GM23338 (cell line): Measurements from ENCODE around the gene MEIG1. TPM values are rescaled to one million over a fixed set of nuclear protein-coding genes. Genes with fewer than 3 reads are reported as not detected.

Experiments used
- ATAC-seq: fragments of 200-7000 bp; cut with Tn5 transposase; 3 replicates; pipeline ENCODE4 v1.9.1; 2020
- DNase-seq: peaks from one replicate; pipeline ENCODE4 v3.0.0-alpha.2; 2015; ENCODE audit warnings: low spot score
- H2AFZ ChIP-seq: fragments of 200-600 bp; sonication (generic); 2 replicates; pipeline ENCODE4 v1.8.0; 2016; ENCODE audit warnings: antibody characterized with exemption, mild to moderate bottlenecking, moderate library complexity
- H3F3A ChIP-seq: fragments of 200-600 bp; sonication (generic); replicated peaks from 2 replicates; pipeline ENCODE4 v1.8.0; 2017; ENCODE audit warnings: antibody characterized with exemption, mixed run types, low read depth
- H3K27ac ChIP-seq: fragments of 200-600 bp; sonication (generic); 2 replicates; pipeline ENCODE4 v1.6.1; 2016; ENCODE audit warnings: low read depth
- H3K27me3 ChIP-seq: fragments of 200-600 bp; sonication (generic); 2 replicates; pipeline ENCODE4 v1.8.0; 2016; ENCODE audit warnings: mild to moderate bottlenecking, mixed run types, moderate library complexity; ENCODE audit not compliant: insufficient read depth
- H3K36me3 ChIP-seq: fragments of 200-600 bp; sonication (generic); 2 replicates; pipeline ENCODE4 v1.8.0; 2016; ENCODE audit warnings: mild to moderate bottlenecking; ENCODE audit not compliant: insufficient read depth
- H3K4me1 ChIP-seq: fragments of 200-600 bp; sonication (generic); 2 replicates; pipeline ENCODE4 v1.8.0; 2016; ENCODE audit warnings: mild to moderate bottlenecking, moderate library complexity; ENCODE audit not compliant: insufficient read depth
- H3K4me2 ChIP-seq: fragments of 200-600 bp; sonication (generic); 2 replicates; pipeline ENCODE4 v1.7.1; 2017; ENCODE audit warnings: mixed run types
- H3K4me3 ChIP-seq: fragments of 200-600 bp; sonication (generic); 2 replicates; pipeline ENCODE4 v1.6.1; 2016; ENCODE audit warnings: mixed run types
- H3K79me2 ChIP-seq: fragments of 200-600 bp; sonication (generic); replicated peaks from 2 replicates; pipeline ENCODE4 v1.8.0; 2017; ENCODE audit warnings: mild to moderate bottlenecking; ENCODE audit not compliant: insufficient read depth
- H3K9me2 ChIP-seq: fragments of 200-600 bp; sonication (generic); 2 replicates; pipeline ENCODE4 v1.8.0; 2017; ENCODE audit not compliant: insufficient read depth
- H4K20me1 ChIP-seq: fragments of 200-600 bp; sonication (generic); replicated peaks from 2 replicates; pipeline ENCODE4 v1.8.0; 2017; ENCODE audit warnings: mild to moderate bottlenecking; ENCODE audit not compliant: insufficient read depth
- H3K27ac Mint-ChIP-seq: 2 replicates; pipeline ENCODE4 v1.8.0; 2020; ENCODE audit warnings: inconsistent platforms, mild to moderate bottlenecking, moderate library complexity, mixed read lengths
- H3K27me3 Mint-ChIP-seq: 3 replicates; pipeline ENCODE4 v1.8.0; 2022; ENCODE audit warnings: low read depth, mild to moderate bottlenecking, moderate library complexity, mixed read lengths, inconsistent platforms; ENCODE audit not compliant: insufficient read depth, poor library complexity
- H3K36me3 Mint-ChIP-seq: 3 replicates; pipeline ENCODE4 v1.8.0; 2021; ENCODE audit warnings: low read depth, mild to moderate bottlenecking, inconsistent platforms, moderate library complexity, mixed read lengths
- H3K4me1 Mint-ChIP-seq: 3 replicates; pipeline ENCODE4 v1.8.0; 2020; ENCODE audit warnings: mild to moderate bottlenecking, inconsistent platforms, mixed read lengths
- H3K4me3 Mint-ChIP-seq: 3 replicates; pipeline ENCODE4 v1.8.0; 2021; ENCODE audit warnings: moderate library complexity, mild to moderate bottlenecking, inconsistent platforms, mixed read lengths
- H3K9me3 Mint-ChIP-seq: 3 replicates; pipeline ENCODE4 v1.8.0; 2020; ENCODE audit warnings: moderate library complexity, mild to moderate bottlenecking, inconsistent platforms, mixed read lengths
- CREB1 ChIP-seq: fragments of 250-450 bp; sonication (Bioruptor Pico); IDR thresholded peaks from 2 replicates; pipeline ENCODE4 v1.5.0; 2020; ENCODE audit warnings: low read depth, mild to moderate bottlenecking, moderate library complexity
- CTCF ChIP-seq, 2 experiments: fragments of 200-600 bp in 1 of 2; sonication (generic) in 1 of 2; conservative IDR thresholded peaks; 2 replicates each; pipeline versions ENCODE4 v1.5.1 to v1.6.1; 2016 to 2017; ENCODE audit warnings: antibody characterized with exemption in 2 of 2, low read depth in 2 of 2, mild to moderate bottlenecking in 2 of 2, moderate library complexity in 1 of 2
- EZH2 ChIP-seq: fragments of 200-600 bp; sonication (generic); IDR thresholded peaks from one replicate; pipeline ENCODE4 v1.8.0; 2017; ENCODE audit warnings: antibody characterized with exemption, mild to moderate bottlenecking, low read depth; ENCODE audit not compliant: unreplicated experiment
- EZH2phosphoT487 ChIP-seq: fragments of 200-600 bp; sonication (generic); IDR thresholded peaks from one replicate; pipeline ENCODE4 v1.8.1; 2018; ENCODE audit warnings: antibody characterized with exemption; ENCODE audit not compliant: unreplicated experiment
- JUNB ChIP-seq: IDR thresholded peaks from one replicate; pipeline ENCODE4 v1.6.1; 2016; ENCODE audit warnings: antibody characterized with exemption; ENCODE audit not compliant: unreplicated experiment
- NANOG ChIP-seq: IDR thresholded peaks from 2 replicates; pipeline ENCODE4 v1.6.1; 2016; ENCODE audit warnings: antibody characterized with exemption, borderline replicate concordance
- REST ChIP-seq: IDR thresholded peaks from one replicate; pipeline ENCODE4 v1.6.1; 2018; ENCODE audit warnings: antibody characterized with exemption; ENCODE audit not compliant: unreplicated experiment
- STAT1 ChIP-seq: IDR thresholded peaks from one replicate; pipeline ENCODE4 v1.6.1; 2016; ENCODE audit warnings: antibody characterized with exemption; ENCODE audit not compliant: unreplicated experiment
- ZNF331 ChIP-seq: fragments of 250-450 bp; sonication (Bioruptor Pico); IDR thresholded peaks from 2 replicates; pipeline ENCODE4 v1.5.0; 2020; ENCODE audit warnings: low read depth, mild to moderate bottlenecking, moderate library complexity
- ZNF462 ChIP-seq: fragments of 250-450 bp; sonication (Bioruptor Pico); IDR thresholded peaks from 2 replicates; pipeline ENCODE4 v1.5.0; 2020; ENCODE audit warnings: mild to moderate bottlenecking, moderate library complexity
- polyA plus RNA-seq: library from polyadenylated mRNA; unstranded; fragments of >200 nt; fragmentation: Nextera tagmentation; extraction: Ambion mirVana; gene quantifications from 2 replicates; pipeline ENCODE4 v1.2.1, GENCODE V29; 2016
- total RNA-seq: library from RNA; depleted of rRNA; stranded (reverse); fragments of >200 nt; shearing (Covaris generic); gene quantifications from 2 replicates; pipeline ENCODE4 v1.2.3, GENCODE V29; 2014

The MEIG1 gene
- total and polyA plus RNA-seq, 2 experiments from 2014 or later = 1.2 TPM; not detected in 1

GRCh38 chr10:14959221-14960057 is at the start of gene MEIG1 (continued):
- TF ChIP-seq ZNF331 (CRISPR knock-in tag) = no peak

- no peak overlapping the region for H3K4me3 ChIP-seq
- no peaks in the 10 kb centered on the region for H3K27me3 ChIP-seq
- H2AFZ ChIP-seq = no peak overlapping the region
- H3K79me2 ChIP-seq = no peaks in the 10 kb centered on the region
- no peak for ATAC-seq
- peaks cover 45% of the 10 kb centered on the region; the same call in 2 of the 3 replicates for H3K9me3 Mint-ChIP-seq
- H3F3A ChIP-seq = no peaks in the 10 kb centered on the region
- H3K36me3 ChIP-seq = peaks cover 26% of the 10 kb centered on the region
- no peaks in the 10 kb centered on the region for H3K4me1 ChIP-seq
- H3K4me1 Mint-ChIP-seq = peaks cover 3% of the 10 kb centered on the region; the same call in 1 of the 3 replicates
- no peak overlapping the region for H3K27ac Mint-ChIP-seq
- H4K20me1 ChIP-seq = 0 out of 2 replicates have a peak, but pooled peaks cover 4% of the 10 kb centered on the region
- H3K9me2 ChIP-seq = no peaks in the 10 kb centered on the region
- TF ChIP-seq CREB1 (CRISPR knock-in tag) (no peak), CTCF (conservative IDR thresholded peaks at IDR 0.05; ENCODE audit: low read depth in 2 of 2) (no peak), NANOG (no peak), EZH2phosphoT487 (no peak), STAT1 (no peak), REST (no peak), EZH2 (no peak), JUNB (no peak), ZNF462 (no peak)
- H3K4me3 Mint-ChIP-seq = no peak overlapping the region
- no peak overlapping the region for H3K27ac ChIP-seq
- no peaks in the 10 kb centered on the region for H3K27me3 Mint-ChIP-seq
- DNase-seq = no peak
- no peak overlapping the region for H3K4me2 ChIP-seq
- H3K36me3 Mint-ChIP-seq = peaks cover 99% of the 10 kb centered on the region
Measured at GRCh38 chr10:14910953-14911352, 48.2 kb upstream of the MEIG1 start.
